HepG2 (cell line): ENCODE results near the gene CDV3. TPM values are rescaled to one million over a fixed set of nuclear protein-coding genes. Genes with fewer than 3 reads are reported as not detected.

ENCODE experiments used
- CBX5 ChIP-seq: sonication (generic); formaldehyde crosslinking; IDR thresholded peaks from 2 replicates; pipeline ENCODE4 v1.4.0; 2020; ENCODE audit warnings: missing genetic modification reagents, borderline replicate concordance
- DR1 ChIP-seq: sonication (generic); formaldehyde crosslinking; IDR thresholded peaks from 2 replicates; pipeline ENCODE4 v1.8.0; 2021; ENCODE audit warnings: mild to moderate bottlenecking, missing genetic modification reagents, inconsistent platforms
- GFI1 ChIP-seq: sonication (generic); formaldehyde crosslinking; IDR thresholded peaks from 2 replicates; pipeline ENCODE4 v1.5.0; 2020; ENCODE audit warnings: missing genetic modification reagents, mild to moderate bottlenecking, borderline replicate concordance
- HNRNPH1 ChIP-seq: fragments of 200-400 bp; formaldehyde crosslinking; optimal IDR thresholded peaks from 2 replicates; pipeline ENCODE3; 2017; ENCODE audit warnings: mild to moderate bottlenecking, low read depth, low read length
- MYNN ChIP-seq: sonication (generic); formaldehyde crosslinking; IDR thresholded peaks from 2 replicates; pipeline ENCODE4 v1.4.0; 2020; ENCODE audit warnings: mild to moderate bottlenecking, low read depth, missing genetic modification reagents
- NFIC ChIP-seq: IDR thresholded peaks from 2 replicates; pipeline ENCODE4 v1.6.1; 2012; ENCODE audit warnings: mild to moderate bottlenecking, low read length, inconsistent platforms
- PRMT3 ChIP-seq: sonication (generic); formaldehyde crosslinking; IDR thresholded peaks from 2 replicates; pipeline ENCODE4 v1.8.1; 2022; ENCODE audit warnings: low read depth, mild to moderate bottlenecking, moderate library complexity, missing genetic modification reagents, borderline replicate concordance
- SOX13 ChIP-seq, 3 experiments: fragments of 450-650 bp in 1 of 3; sonication (generic) in 1 of 3; formaldehyde crosslinking in 1 of 3; IDR thresholded peaks in 2 of 3; conservative IDR thresholded peaks in 1 of 3; 2 replicates each; pipeline versions ENCODE4 v1.5.0 to v1.6.1; 2016 to 2020; ENCODE audit warnings: antibody characterized with exemption in 1 of 3, mild to moderate bottlenecking in 1 of 3, missing compliant biosample characterization in 1 of 3, missing genetic modification reagents in 1 of 3, moderate library complexity in 1 of 3
- ZBTB7B ChIP-seq: sonication (generic); formaldehyde crosslinking; IDR thresholded peaks from 2 replicates; pipeline ENCODE4 v1.4.0; 2020; ENCODE audit warnings: missing genetic modification reagents
- ZNF207 ChIP-seq: fragments of 450-650 bp; IDR thresholded peaks from 2 replicates; pipeline ENCODE4 v1.6.1; 2016; ENCODE audit warnings: antibody characterized with exemption, borderline replicate concordance
- ZNF431 ChIP-seq: sonication (generic); formaldehyde crosslinking; IDR thresholded peaks from 2 replicates; pipeline ENCODE4 v1.9.0; 2022; ENCODE audit warnings: missing genetic modification reagents, low read depth, mild to moderate bottlenecking, borderline replicate concordance
- ZNF737 ChIP-seq: sonication (generic); formaldehyde crosslinking; IDR thresholded peaks from 2 replicates; pipeline ENCODE4 v1.5.0; 2020; ENCODE audit warnings: missing genetic modification reagents, mild to moderate bottlenecking, borderline replicate concordance
- polyA plus RNA-seq, 8 experiments: library from polyadenylated mRNA; depleted of rRNA in 3 of 8; stranded (reverse) in 7 of 8; unstranded in 1 of 8; fragments of >200 nt; fragmentation: Illumina TruSeq in 4 of 8; extraction: Trizol in 4 of 8; gene quantifications; 2 replicates each; pipeline versions ENCODE4 v1.2.1 to v1.2.3, GENCODE V29; 2011 to 2016; ENCODE audit warnings: low read depth in 4 of 8, missing spikeins in 1 of 8, mixed read lengths in 1 of 8; ENCODE audit not compliant: insufficient read depth in 1 of 8
- total RNA-seq, 5 experiments: library from RNA; depleted of rRNA; stranded (reverse); fragments of >200 nt; fragmentation: Illumina TruSeq; extraction: Trizol; gene quantifications; 2 replicates each; pipeline ENCODE4 v1.2.3, GENCODE V29; 2016; ENCODE audit warnings: low read depth in 1 of 5
- TF ChIP-seq, protein P1 (sequence below): sonication (generic); formaldehyde crosslinking; IDR thresholded peaks from 2 replicates; pipeline ENCODE4 v1.4.0; 2020; ENCODE audit warnings: missing genetic modification reagents
- TF ChIP-seq, protein P2 (sequence below): sonication (generic); formaldehyde crosslinking; IDR thresholded peaks from 2 replicates; pipeline ENCODE4 v1.5.0; 2020; ENCODE audit warnings: mild to moderate bottlenecking, missing genetic modification reagents
- TF ChIP-seq, protein P3 (sequence below): sonication (generic); formaldehyde crosslinking; IDR thresholded peaks from 2 replicates; pipeline ENCODE4 v1.4.0; 2020; ENCODE audit warnings: missing genetic modification reagents

The CDV3 gene
- total and polyA plus RNA-seq, 2 of the 13 experiments (the other 11 are each of a cell fraction or from before 2014, with no cell fraction given): 46.6 to 145 TPM

GRCh38 chr3:133574260-133574881 is 885 bp downstream of the CDV3 start (continued):
- TF ChIP-seq, protein P1, sequence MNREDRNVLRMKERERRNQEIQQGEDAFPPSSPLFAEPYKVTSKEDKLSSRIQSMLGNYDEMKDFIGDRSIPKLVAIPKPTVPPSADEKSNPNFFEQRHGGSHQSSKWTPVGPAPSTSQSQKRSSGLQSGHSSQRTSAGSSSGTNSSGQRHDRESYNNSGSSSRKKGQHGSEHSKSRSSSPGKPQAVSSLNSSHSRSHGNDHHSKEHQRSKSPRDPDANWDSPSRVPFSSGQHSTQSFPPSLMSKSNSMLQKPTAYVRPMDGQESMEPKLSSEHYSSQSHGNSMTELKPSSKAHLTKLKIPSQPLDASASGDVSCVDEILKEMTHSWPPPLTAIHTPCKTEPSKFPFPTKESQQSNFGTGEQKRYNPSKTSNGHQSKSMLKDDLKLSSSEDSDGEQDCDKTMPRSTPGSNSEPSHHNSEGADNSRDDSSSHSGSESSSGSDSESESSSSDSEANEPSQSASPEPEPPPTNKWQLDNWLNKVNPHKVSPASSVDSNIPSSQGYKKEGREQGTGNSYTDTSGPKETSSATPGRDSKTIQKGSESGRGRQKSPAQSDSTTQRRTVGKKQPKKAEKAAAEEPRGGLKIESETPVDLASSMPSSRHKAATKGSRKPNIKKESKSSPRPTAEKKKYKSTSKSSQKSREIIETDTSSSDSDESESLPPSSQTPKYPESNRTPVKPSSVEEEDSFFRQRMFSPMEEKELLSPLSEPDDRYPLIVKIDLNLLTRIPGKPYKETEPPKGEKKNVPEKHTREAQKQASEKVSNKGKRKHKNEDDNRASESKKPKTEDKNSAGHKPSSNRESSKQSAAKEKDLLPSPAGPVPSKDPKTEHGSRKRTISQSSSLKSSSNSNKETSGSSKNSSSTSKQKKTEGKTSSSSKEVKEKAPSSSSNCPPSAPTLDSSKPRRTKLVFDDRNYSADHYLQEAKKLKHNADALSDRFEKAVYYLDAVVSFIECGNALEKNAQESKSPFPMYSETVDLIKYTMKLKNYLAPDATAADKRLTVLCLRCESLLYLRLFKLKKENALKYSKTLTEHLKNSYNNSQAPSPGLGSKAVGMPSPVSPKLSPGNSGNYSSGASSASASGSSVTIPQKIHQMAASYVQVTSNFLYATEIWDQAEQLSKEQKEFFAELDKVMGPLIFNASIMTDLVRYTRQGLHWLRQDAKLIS: no peak
- no peak for TF ChIP-seq NFIC
- no peak; the same call in 1 of the 2 replicates for TF ChIP-seq CBX5
- TF ChIP-seq, protein P2, sequence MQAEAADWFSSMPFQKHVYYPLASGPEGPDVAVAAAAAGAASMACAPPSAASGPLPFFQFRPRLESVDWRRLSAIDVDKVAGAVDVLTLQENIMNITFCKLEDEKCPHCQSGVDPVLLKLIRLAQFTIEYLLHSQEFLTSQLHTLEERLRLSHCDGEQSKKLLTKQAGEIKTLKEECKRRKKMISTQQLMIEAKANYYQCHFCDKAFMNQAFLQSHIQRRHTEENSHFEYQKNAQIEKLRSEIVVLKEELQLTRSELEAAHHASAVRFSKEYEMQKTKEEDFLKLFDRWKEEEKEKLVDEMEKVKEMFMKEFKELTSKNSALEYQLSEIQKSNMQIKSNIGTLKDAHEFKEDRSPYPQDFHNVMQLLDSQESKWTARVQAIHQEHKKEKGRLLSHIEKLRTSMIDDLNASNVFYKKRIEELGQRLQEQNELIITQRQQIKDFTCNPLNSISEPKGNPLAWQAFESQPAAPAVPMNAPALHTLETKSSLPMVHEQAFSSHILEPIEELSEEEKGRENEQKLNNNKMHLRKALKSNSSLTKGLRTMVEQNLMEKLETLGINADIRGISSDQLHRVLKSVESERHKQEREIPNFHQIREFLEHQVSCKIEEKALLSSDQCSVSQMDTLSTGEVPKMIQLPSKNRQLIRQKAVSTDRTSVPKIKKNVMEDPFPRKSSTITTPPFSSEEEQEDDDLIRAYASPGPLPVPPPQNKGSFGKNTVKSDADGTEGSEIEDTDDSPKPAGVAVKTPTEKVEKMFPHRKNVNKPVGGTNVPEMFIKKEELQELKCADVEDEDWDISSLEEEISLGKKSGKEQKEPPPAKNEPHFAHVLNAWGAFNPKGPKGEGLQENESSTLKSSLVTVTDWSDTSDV: no peak
- no peak for TF ChIP-seq ZNF431 (CRISPR knock-in tag)
- TF ChIP-seq ZNF737: no peak
- TF ChIP-seq GFI1 (CRISPR knock-in tag): no peak
- TF ChIP-seq MYNN (CRISPR knock-in tag): no peak
- TF ChIP-seq, protein P3, sequence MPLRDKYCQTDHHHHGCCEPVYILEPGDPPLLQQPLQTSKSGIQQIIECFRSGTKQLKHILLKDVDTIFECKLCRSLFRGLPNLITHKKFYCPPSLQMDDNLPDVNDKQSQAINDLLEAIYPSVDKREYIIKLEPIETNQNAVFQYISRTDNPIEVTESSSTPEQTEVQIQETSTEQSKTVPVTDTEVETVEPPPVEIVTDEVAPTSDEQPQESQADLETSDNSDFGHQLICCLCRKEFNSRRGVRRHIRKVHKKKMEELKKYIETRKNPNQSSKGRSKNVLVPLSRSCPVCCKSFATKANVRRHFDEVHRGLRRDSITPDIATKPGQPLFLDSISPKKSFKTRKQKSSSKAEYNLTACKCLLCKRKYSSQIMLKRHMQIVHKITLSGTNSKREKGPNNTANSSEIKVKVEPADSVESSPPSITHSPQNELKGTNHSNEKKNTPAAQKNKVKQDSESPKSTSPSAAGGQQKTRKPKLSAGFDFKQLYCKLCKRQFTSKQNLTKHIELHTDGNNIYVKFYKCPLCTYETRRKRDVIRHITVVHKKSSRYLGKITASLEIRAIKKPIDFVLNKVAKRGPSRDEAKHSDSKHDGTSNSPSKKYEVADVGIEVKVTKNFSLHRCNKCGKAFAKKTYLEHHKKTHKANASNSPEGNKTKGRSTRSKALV (CRISPR knock-in tag): no peak
- TF ChIP-seq ZBTB7B (CRISPR knock-in tag): peak; percentile 58; the same call in 1 of the 2 replicates
- TF ChIP-seq HNRNPH1: no peak
- TF ChIP-seq SOX13 (IDR thresholded peaks at IDR 0.05): no peak
- TF ChIP-seq SOX13 (CRISPR knock-in tag; conservative IDR thresholded peaks at IDR 0.05 in 1 of 2, IDR thresholded peaks at IDR 0.05 in 1 of 2): peak in 1 of 2 experiments; percentile 32; a peak in 1 of 4 replicates
- no peak for TF ChIP-seq ZNF207
- TF ChIP-seq PRMT3: peak; percentile 65; the same call in 1 of the 2 replicates
- no peak for TF ChIP-seq DR1 (CRISPR knock-in tag)
